Muscle of leg (tissue), 11 donors: ENCODE results near the gene LMBR1L. TPM values are rescaled to one million over a fixed set of nuclear protein-coding genes. Genes with fewer than 3 reads are reported as not detected.
"Not testable (repeated sequence)": the region's sequence is repeated elsewhere in the genome, so short reads cannot be mapped to it uniquely, and the experiment has no call there.

Experiments
- DNase-seq: peaks from one replicate; pipeline ENCODE4 v3.0.0; 2013
- H3K27ac ChIP-seq: one replicate; pipeline ENCODE4 v1.5.1; 2013; ENCODE audit warnings: mild to moderate bottlenecking, low read length, control low read depth
- H3K27me3 ChIP-seq: one replicate; pipeline ENCODE4 v1.6.1; 2013; ENCODE audit warnings: low read length; ENCODE audit not compliant: control insufficient read depth, insufficient read depth
- H3K36me3 ChIP-seq: one replicate; pipeline ENCODE4 v1.6.1; 2013; ENCODE audit warnings: low read length; ENCODE audit not compliant: control insufficient read depth, insufficient read depth
- H3K4me1 ChIP-seq: one replicate; pipeline ENCODE4 v1.6.1; 2013; ENCODE audit warnings: low read length; ENCODE audit not compliant: control insufficient read depth, insufficient read depth
- H3K4me3 ChIP-seq: one replicate; pipeline ENCODE4 v1.5.1; 2013; ENCODE audit warnings: low read length, control low read depth
- H3K9me3 ChIP-seq: replicated peaks from 2 replicates; pipeline ENCODE4 v1.6.1; 2013; ENCODE audit warnings: low read depth, low read length; ENCODE audit not compliant: control insufficient read depth
- WGBS: methylation state at CpG from one replicate; pipeline ENCODE4 v1.1.5; 2013; ENCODE audit warnings: missing lambda C conversion rate; ENCODE audit not compliant: insufficient coverage; 5-methylcytosine and 5-hydroxymethylcytosine counted together
- polyA plus RNA-seq, 8 donors: library from polyadenylated mRNA; unstranded; fragments of 120-200 nt; gene quantifications; one replicate each; pipeline versions ENCODE4 v1.2.1 to v1.2.3, GENCODE V29; 2013; ENCODE audit warnings: inconsistent platforms in 1 of 8, low replicate concordance in 1 of 8; ENCODE audit not compliant: insufficient read length in 8 of 8, insufficient read depth in 1 of 8
- total RNA-seq: library from RNA; stranded (reverse); fragments of 120-200 nt; gene quantifications from one replicate; pipeline ENCODE4 v1.2.4, GENCODE V29; 2013

LMBR1L gene
- total and polyA plus RNA-seq, 9 donors, result 30.2 to 53.1 (median 39.3) TPM

- H3K4me1 ChIP-seq, result peaks cover 16% of the 10 kb centered on the region
- H3K36me3 ChIP-seq, result peaks cover 8% of the 10 kb centered on the region
- H3K4me3 ChIP-seq, result no peak overlapping the region
- no peaks in the 10 kb centered on the region for H3K27me3 ChIP-seq
- WGBS, result 73% methylated on average over 4 of the region's 4 CpGs
- H3K27ac ChIP-seq, result no peak overlapping the region
- no peak for DNase-seq
- H3K9me3 ChIP-seq, result no peaks in the 10 kb centered on the region
Observed at GRCh38 chr12:49066120-49066519, 44.5 kb downstream of the LMBR1L start.

- no peak overlapping the region for H3K27ac ChIP-seq
- H3K4me1 ChIP-seq, result peaks cover 12% of the 10 kb centered on the region
- 50% methylated on average over 1 of the region's 5 CpGs for WGBS
- no peak overlapping the region for H3K4me3 ChIP-seq
- DNase-seq, result no peak
- peaks cover 8% of the 10 kb centered on the region for H3K36me3 ChIP-seq
- H3K9me3 ChIP-seq, result no peaks in the 10 kb centered on the region
- no peaks in the 10 kb centered on the region for H3K27me3 ChIP-seq
Observed at GRCh38 chr12:49064767-49065152, 45.9 kb downstream of the LMBR1L start.

GRCh38 chr12:49061916-49062315 is 48.7 kb downstream of the LMBR1L start:
- H3K9me3 ChIP-seq, H3K27ac ChIP-seq, H3K27me3 ChIP-seq, DNase-seq, H3K4me3 ChIP-seq: not testable (repeated sequence)
- H3K4me1 ChIP-seq, result peaks cover 25% of the 10 kb centered on the region
- 93% methylated on average over 6 of the region's 17 CpGs for WGBS
- H3K36me3 ChIP-seq, result peaks cover 13% of the 10 kb centered on the region

- peak overlapping the region; percentile 84 for H3K4me3 ChIP-seq
- 5% methylated on average over 9 of the region's 16 CpGs for WGBS
- no peak overlapping the region for H3K27ac ChIP-seq
Observed at GRCh38 chr12:49061157-49061650, 49.4 kb downstream of the LMBR1L start.

GRCh38 chr12:49060237-49061156 is 50.1 kb downstream of the LMBR1L start, which contains the start of gene KMT2D:
KMT2D (minus strand) TSS chr12:49060794; CDS start chr12:49055324, 5,470 bp downstream.
- Histone ChIP-seq H3K9me3 (no peaks in the 10 kb centered on the region), H3K27me3 (no peaks in the 10 kb centered on the region), H3K4me1 (peaks cover 36% of the 10 kb centered on the region), H3K4me3 (peak within 1 kb of the TSS; percentile 84), H3K27ac (peak within 1 kb of the TSS; percentile 97), H3K36me3 (peaks cover 16% of the 10 kb centered on the region)
- WGBS, result under 1% methylated on average over 56 of the region's 74 CpGs
- peak; percentile 98 for DNase-seq

More at GRCh38 chr12:49061157-49061650, 49.4 kb downstream of the LMBR1L start:
- Histone ChIP-seq H3K27me3 (no peaks in the 10 kb centered on the region), H3K9me3 (no peaks in the 10 kb centered on the region), H3K4me1 (peaks cover 29% of the 10 kb centered on the region), H3K36me3 (peaks cover 12% of the 10 kb centered on the region)
- DNase-seq, result no peak

GRCh38 chr12:49059299-49060171 is 51.1 kb downstream of the LMBR1L start:
- H3K4me3 ChIP-seq, result peak overlapping the region; percentile 84
- peaks cover 21% of the 10 kb centered on the region for H3K36me3 ChIP-seq
- H3K27ac ChIP-seq, result peak overlapping the region; percentile 97
- WGBS, result under 1% methylated on average over 64 of the region's 70 CpGs
- no peaks in the 10 kb centered on the region for H3K27me3 ChIP-seq
- H3K9me3 ChIP-seq, result no peaks in the 10 kb centered on the region
- H3K4me1 ChIP-seq, result peaks cover 38% of the 10 kb centered on the region
- peak; percentile 50 for DNase-seq

- no CpG with 5 or more reads among the region's 1 CpG for WGBS
- H3K27me3 ChIP-seq, result no peaks in the 10 kb centered on the region
- no peaks in the 10 kb centered on the region for H3K9me3 ChIP-seq
- H3K36me3 ChIP-seq, result peaks cover 27% of the 10 kb centered on the region
- H3K27ac ChIP-seq, result peak overlapping the region; percentile 97
- peaks cover 38% of the 10 kb centered on the region for H3K4me1 ChIP-seq
- H3K4me3 ChIP-seq, result peak overlapping the region; percentile 84
- DNase-seq, result no peak
Observed at GRCh38 chr12:49059045-49059298, 51.7 kb downstream of the LMBR1L start.

- Histone ChIP-seq H3K36me3 (peaks cover 32% of the 10 kb centered on the region), H3K27me3 (no peaks in the 10 kb centered on the region), H3K4me3 (peak overlapping the region; percentile 84), H3K4me1 (peaks cover 38% of the 10 kb centered on the region), H3K27ac (peak overlapping the region; percentile 23), H3K9me3 (no peaks in the 10 kb centered on the region)
- 0% methylated on average over 2 of the region's 5 CpGs for WGBS
- DNase-seq, result no peak
Observed at GRCh38 chr12:49058366-49059044, 52.1 kb downstream of the LMBR1L start.

GRCh38 chr12:49057888-49058287 is 52.8 kb downstream of the LMBR1L start:
- peak overlapping the region; percentile 84 for H3K4me3 ChIP-seq
- peaks cover 38% of the 10 kb centered on the region for H3K36me3 ChIP-seq
- H3K9me3 ChIP-seq, result no peaks in the 10 kb centered on the region
- 0% methylated on average over 1 of the region's 4 CpGs for WGBS
- peaks cover 38% of the 10 kb centered on the region for H3K4me1 ChIP-seq
- DNase-seq, result no peak
- no peaks in the 10 kb centered on the region for H3K27me3 ChIP-seq
- peak overlapping the region; percentile 32 for H3K27ac ChIP-seq
